ENCODE measurements around the gene PRKCB.

PRKCB gene

GRCh38 chr16:23962001-23962400, 126.2 kb downstream of the PRKCB start:
- Histone ChIP-seq H3K4me3 (ENCODE audit: low read length) (no peak overlapping the region), H3K27me3 (ENCODE audit: control insufficient read depth, low read length) (peaks cover 4% of the 10 kb centered on the region; the same call in 1 of the 2 replicates), H4K20me1 (ENCODE audit: control insufficient read depth, insufficient read depth, low read depth, low read length) (no peaks in the 10 kb centered on the region), H3K36me3 (ENCODE audit: control insufficient read depth, low read length) (no peaks in the 10 kb centered on the region), H3K9me2 (replicated peaks; ENCODE audit: control insufficient read depth, low read length) (no peaks in the 10 kb centered on the region), H3K79me2 (ENCODE audit: control insufficient read depth, low read length) (no peaks in the 10 kb centered on the region), H3K4me1 (ENCODE audit: control insufficient read depth, low read length) (peaks cover 16% of the 10 kb centered on the region), H3F3A (ENCODE audit: control insufficient read depth, insufficient read depth) (no peaks in the 10 kb centered on the region), H3K4me2 (ENCODE audit: low read length) (no peak overlapping the region), H3K27ac (ENCODE audit: low read depth, low read length) (no peak overlapping the region), H3K9me3 (ENCODE audit: control insufficient read depth, insufficient read depth, low read length) (no peaks in the 10 kb centered on the region)
- TF ChIP-seq CTCF (IDR thresholded peaks at IDR 0.05; ENCODE audit: low read depth, low read length, poor library complexity, severe bottlenecking) (no peak), EZH2phosphoT487 (IDR thresholded peaks at IDR 0.05; ENCODE audit: borderline replicate concordance, low read length) (no peak)

- no peak for TF ChIP-seq CTCF (IDR thresholded peaks at IDR 0.05; ENCODE audit: low read depth, low read length, poor library complexity, severe bottlenecking)
- no peak for TF ChIP-seq EZH2phosphoT487 (IDR thresholded peaks at IDR 0.05; ENCODE audit: borderline replicate concordance, low read length)
- no peak overlapping the region for H3K27ac ChIP-seq (ENCODE audit: low read depth, low read length)
- peaks cover 9% of the 10 kb centered on the region for H3K4me1 ChIP-seq (ENCODE audit: control insufficient read depth, low read length)
- H3K4me2 ChIP-seq (ENCODE audit: low read length) = no peak overlapping the region
- H3K9me3 ChIP-seq (ENCODE audit: control insufficient read depth, insufficient read depth, low read length) = no peaks in the 10 kb centered on the region
- no peaks in the 10 kb centered on the region for H3K79me2 ChIP-seq (ENCODE audit: control insufficient read depth, low read length)
- no peaks in the 10 kb centered on the region for H3K36me3 ChIP-seq (ENCODE audit: control insufficient read depth, low read length)
- H4K20me1 ChIP-seq (ENCODE audit: control insufficient read depth, insufficient read depth, low read depth, low read length) = no peaks in the 10 kb centered on the region
- no peaks in the 10 kb centered on the region for H3F3A ChIP-seq (ENCODE audit: control insufficient read depth, insufficient read depth)
- no peak overlapping the region for H3K4me3 ChIP-seq (ENCODE audit: low read length)
- no peaks in the 10 kb centered on the region for H3K27me3 ChIP-seq (ENCODE audit: control insufficient read depth, low read length)
- H3K9me2 ChIP-seq (replicated peaks; ENCODE audit: control insufficient read depth, low read length) = no peaks in the 10 kb centered on the region
Measured at GRCh38 chr16:23964136-23964535, 128.4 kb downstream of the PRKCB start.

DNA sequence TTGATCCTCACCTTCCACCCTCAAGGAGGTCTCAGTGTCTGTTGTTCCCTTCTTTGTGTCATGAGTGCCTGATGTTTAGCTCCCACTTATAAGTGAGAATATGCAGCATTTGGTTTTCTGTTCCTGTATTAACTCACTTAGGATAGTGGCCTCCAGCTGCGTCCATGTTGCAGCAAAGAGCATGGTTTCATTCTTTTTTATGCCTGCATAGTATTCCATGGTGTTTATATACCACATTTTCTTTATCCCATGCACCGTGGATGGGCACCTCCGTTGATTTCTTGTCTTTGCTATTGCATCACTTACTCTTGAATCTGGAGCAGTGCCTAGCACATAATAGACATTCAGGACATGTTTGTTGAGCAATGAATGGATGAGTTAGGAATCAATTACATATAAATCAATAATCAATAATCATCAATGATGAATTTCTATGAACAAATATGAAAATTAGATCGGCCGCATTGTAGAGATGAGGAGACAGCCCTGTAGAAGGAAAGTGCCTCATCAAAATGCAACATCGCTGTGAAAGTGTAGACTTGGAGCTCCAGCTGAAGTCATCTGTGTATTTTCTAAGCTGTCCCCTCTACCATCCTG, 129.5 kb downstream of the PRKCB start:
- Histone ChIP-seq H3K4me1 (ENCODE audit: control insufficient read depth, low read length) (no peaks in the 10 kb centered on the region), H3K36me3 (ENCODE audit: control insufficient read depth, low read length) (no peaks in the 10 kb centered on the region), H3K4me3 (ENCODE audit: low read length) (no peak overlapping the region), H3K27me3 (ENCODE audit: control insufficient read depth, low read length) (no peaks in the 10 kb centered on the region), H3K4me2 (ENCODE audit: low read length) (no peak overlapping the region), H3K27ac (ENCODE audit: low read depth, low read length) (no peak overlapping the region), H3K9me3 (ENCODE audit: control insufficient read depth, insufficient read depth, low read length) (no peaks in the 10 kb centered on the region), H3K79me2 (ENCODE audit: control insufficient read depth, low read length) (no peaks in the 10 kb centered on the region), H3F3A (ENCODE audit: control insufficient read depth, insufficient read depth) (no peaks in the 10 kb centered on the region), H3K9me2 (replicated peaks; ENCODE audit: control insufficient read depth, low read length) (no peaks in the 10 kb centered on the region), H4K20me1 (ENCODE audit: control insufficient read depth, insufficient read depth, low read depth, low read length) (no peaks in the 10 kb centered on the region)
- TF ChIP-seq CTCF (IDR thresholded peaks at IDR 0.05; ENCODE audit: low read depth, low read length, poor library complexity, severe bottlenecking) (no peak), EZH2phosphoT487 (IDR thresholded peaks at IDR 0.05; ENCODE audit: borderline replicate concordance, low read length) (no peak)
